Progenitor cell of endocrine pancreas (in vitro differentiated cells): Measurements from ENCODE around the gene TOMM40. TPM values are rescaled to one million over a fixed set of nuclear protein-coding genes. Genes with fewer than 3 reads are reported as not detected.
A peak's percentile ranks its signal among the peaks of the same experiment; 100 is the strongest.

ENCODE experiments used
- DNase-seq: peaks from one replicate; pipeline ENCODE4 v3.0.0; 2021; ENCODE audit warnings: low spot score; ENCODE audit not compliant: unreplicated experiment
- H3K27ac Mint-ChIP-seq: 2 replicates; pipeline ENCODE4 v1.8.0; 2021; ENCODE audit warnings: mild to moderate bottlenecking, moderate library complexity, mixed read lengths
- H3K27me3 Mint-ChIP-seq: 2 replicates; pipeline ENCODE4 v1.8.0; 2021; ENCODE audit warnings: mixed read lengths
- H3K36me3 Mint-ChIP-seq: 2 replicates; pipeline ENCODE4 v1.8.0; 2022; ENCODE audit warnings: mixed read lengths; ENCODE audit not compliant: insufficient read depth
- H3K4me1 Mint-ChIP-seq: 2 replicates; pipeline ENCODE4 v1.8.0; 2021; ENCODE audit warnings: low read depth, mixed read lengths
- H3K4me3 Mint-ChIP-seq: 2 replicates; pipeline ENCODE4 v1.8.0; 2021; ENCODE audit warnings: low read depth, mild to moderate bottlenecking, moderate library complexity, mixed read lengths
- H3K9me3 Mint-ChIP-seq: 2 replicates; pipeline ENCODE4 v1.8.0; 2021; ENCODE audit warnings: low read depth, mixed read lengths
- CTCF ChIP-seq: fragments of 200-600 bp; sonication (generic); IDR thresholded peaks from one replicate; pipeline ENCODE4 v1.5.0; 2021; ENCODE audit warnings: antibody characterized with exemption, mild to moderate bottlenecking; ENCODE audit not compliant: unreplicated experiment
- total RNA-seq: library from RNA; stranded (reverse); gene quantifications from 2 replicates; pipeline ENCODE4 v1.2.1, GENCODE V29; 2021

The TOMM40 gene
- total RNA-seq, 1 donor from 2014 or later = 63.0 TPM

DNA sequence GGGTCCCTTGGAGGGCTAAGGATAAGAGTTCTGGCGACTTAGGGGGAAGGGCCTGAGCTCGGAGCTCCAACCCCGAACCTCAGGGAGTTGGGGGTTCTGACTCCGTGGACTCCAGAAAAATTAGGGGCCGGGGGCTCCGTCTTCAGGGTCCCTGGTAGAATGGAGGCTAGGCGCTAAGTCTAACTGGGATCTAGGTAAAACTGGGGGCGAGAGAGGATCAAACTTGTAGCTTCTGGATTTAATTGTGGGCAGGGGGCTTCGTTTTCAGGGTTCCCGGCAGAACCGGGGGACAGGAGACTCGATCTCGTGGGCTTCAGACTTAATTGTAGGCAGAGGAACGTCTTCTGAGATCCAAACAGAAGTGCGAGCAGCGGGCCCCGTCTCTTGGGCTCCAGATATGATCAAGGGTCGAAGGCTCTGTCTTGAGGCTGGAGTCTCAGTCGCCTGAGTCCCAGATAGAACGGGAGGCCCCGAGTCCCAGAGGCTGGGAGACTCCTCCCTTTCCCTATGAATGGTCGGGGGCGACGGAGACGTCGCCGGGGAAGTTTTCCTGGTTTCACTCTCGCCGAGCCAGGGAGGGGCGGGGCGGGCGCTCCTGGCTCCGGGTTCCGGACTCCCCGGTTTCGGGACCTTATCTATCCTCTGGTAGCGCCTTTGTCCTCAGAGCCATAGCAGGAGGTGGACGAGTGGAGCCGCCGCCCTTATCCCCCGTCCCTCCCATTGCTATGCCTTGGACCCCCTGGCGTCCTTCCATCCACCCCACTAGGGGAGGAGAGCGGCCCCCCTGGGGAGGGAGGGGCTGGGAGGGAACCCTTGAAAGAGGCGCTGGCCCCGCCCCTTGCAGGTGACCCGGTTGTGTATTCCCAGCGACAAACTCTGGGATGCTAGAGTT, 43.7 kb upstream of the TOMM40 start:
- no peak for TF ChIP-seq CTCF
- Mint-ChIP-seq H3K27me3 (no peaks in the 10 kb centered on the region), H3K9me3 (no peaks in the 10 kb centered on the region), H3K27ac (peak overlapping the region; percentile 99), H3K4me1 (peaks cover 30% of the 10 kb centered on the region), H3K36me3 (peaks cover under 1% of the 10 kb centered on the region), H3K4me3 (peak overlapping the region; percentile 98)
- DNase-seq = peak; percentile 65

DNA sequence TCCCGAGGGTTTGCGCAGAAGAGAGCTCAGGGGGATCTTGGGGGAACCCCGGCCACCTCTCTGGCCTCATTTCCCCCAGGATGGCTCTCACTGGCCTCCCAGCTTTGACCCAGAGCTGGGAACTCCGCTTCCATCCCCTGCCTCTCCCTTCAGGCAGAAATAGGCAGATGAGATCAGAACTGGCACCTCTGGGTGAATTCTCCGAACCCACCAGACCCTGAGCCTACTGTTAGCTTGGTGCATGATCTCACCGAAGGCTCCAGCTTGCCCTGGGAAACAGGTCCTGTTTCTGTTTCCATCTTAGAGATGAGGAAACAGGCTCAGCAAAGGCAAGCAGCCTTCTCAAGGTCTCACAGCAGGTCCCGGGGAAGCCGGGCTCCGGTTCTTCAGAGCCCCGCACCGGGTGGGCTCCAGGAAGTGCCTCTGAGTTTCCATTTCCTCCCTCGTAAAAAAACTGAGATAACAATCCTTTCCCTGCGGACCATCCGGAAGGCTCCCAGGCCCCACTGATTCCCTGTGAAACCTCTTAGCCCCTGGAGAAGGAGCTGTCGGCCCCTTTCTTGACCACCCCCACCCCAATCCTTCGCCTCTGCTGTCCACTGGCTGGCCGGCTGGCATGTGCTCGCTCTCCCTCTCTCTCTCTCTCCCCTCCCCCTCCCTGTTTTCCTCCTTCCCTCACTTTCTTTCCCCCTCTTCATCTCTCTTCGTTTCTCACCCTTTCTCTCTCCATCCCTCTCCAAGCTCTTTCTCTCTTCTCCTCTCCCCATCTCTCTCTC, 42.8 kb upstream of the TOMM40 start:
- H3K27ac Mint-ChIP-seq = peak overlapping the region; percentile 99
- H3K4me3 Mint-ChIP-seq = peak overlapping the region; percentile 98
- H3K9me3 Mint-ChIP-seq = no peaks in the 10 kb centered on the region
- no peak for DNase-seq
- no peak for TF ChIP-seq CTCF
- H3K36me3 Mint-ChIP-seq = peaks cover 2% of the 10 kb centered on the region
- H3K4me1 Mint-ChIP-seq = peaks cover 30% of the 10 kb centered on the region
- H3K27me3 Mint-ChIP-seq = no peaks in the 10 kb centered on the region

- peak overlapping the region; percentile 98 for H3K4me3 Mint-ChIP-seq
- H3K9me3 Mint-ChIP-seq = no peaks in the 10 kb centered on the region
- peaks cover 31% of the 10 kb centered on the region for H3K4me1 Mint-ChIP-seq
- H3K27me3 Mint-ChIP-seq = no peaks in the 10 kb centered on the region
- DNase-seq = no peak
- H3K27ac Mint-ChIP-seq = peak overlapping the region; percentile 99
- no peak for TF ChIP-seq CTCF
- peaks cover 6% of the 10 kb centered on the region for H3K36me3 Mint-ChIP-seq
Observed at GRCh38 chr19:44848812-44849447, 42.1 kb upstream of the TOMM40 start.

GRCh38 chr19:44850641-44851109, 40.4 kb upstream of the TOMM40 start:
- Mint-ChIP-seq H3K36me3 (peaks cover 9% of the 10 kb centered on the region), H3K9me3 (no peaks in the 10 kb centered on the region), H3K27me3 (no peaks in the 10 kb centered on the region), H3K27ac (peak overlapping the region; percentile 59), H3K4me1 (peaks cover 28% of the 10 kb centered on the region), H3K4me3 (no peak overlapping the region)
- no peak for DNase-seq
- TF ChIP-seq CTCF = no peak

- no peak overlapping the region for H3K4me3 Mint-ChIP-seq
- no peak for TF ChIP-seq CTCF
- DNase-seq = no peak
- H3K4me1 Mint-ChIP-seq = peaks cover 31% of the 10 kb centered on the region
- H3K27me3 Mint-ChIP-seq = no peaks in the 10 kb centered on the region
- peaks cover 11% of the 10 kb centered on the region for H3K36me3 Mint-ChIP-seq
- H3K9me3 Mint-ChIP-seq = no peaks in the 10 kb centered on the region
- H3K27ac Mint-ChIP-seq = peak overlapping the region; percentile 73
Observed at GRCh38 chr19:44851427-44851826, 39.6 kb upstream of the TOMM40 start.
